GM21381 (cell line): Measurements from ENCODE around the gene SACM1L.
"Not testable (repeated sequence)": the region's sequence is repeated elsewhere in the genome, so short reads cannot be mapped to it uniquely, and the experiment has no call there.

ENCODE experiments used
- ATAC-seq: cut with Tn5 transposase; IDR thresholded peaks from one replicate; pipeline ENCODE4 v1.9.1; 2021; ENCODE audit warnings: mild to moderate bottlenecking, moderate library complexity; ENCODE audit not compliant: unreplicated experiment

The SACM1L gene

GRCh38 chr3:45690336-45691035 lies 1.3 kb downstream of the SACM1L start:
- ATAC-seq = no peak

- no peak for ATAC-seq
These were observed 2.6 kb downstream of the SACM1L start for GRCh38 chr3:45691842-45692241.

GRCh38 chr3:45692866-45693265 lies 3.7 kb downstream of the SACM1L start:
- ATAC-seq = no peak

GRCh38 chr3:45693941-45694521 lies 4.8 kb downstream of the SACM1L start:
- no peak for ATAC-seq

GRCh38 chr3:45695166-45695565 lies 6.0 kb downstream of the SACM1L start:
- not testable (repeated sequence) for ATAC-seq

- ATAC-seq = no peak
These were observed 11.4 kb downstream of the SACM1L start for GRCh38 chr3:45700570-45701073.

GRCh38 chr3:45701172-45701867 lies 12.1 kb downstream of the SACM1L start:
- ATAC-seq = no peak

GRCh38 chr3:45704301-45704943 lies 15.2 kb downstream of the SACM1L start:
- ATAC-seq = no peak

- no peak for ATAC-seq
These were observed 16.9 kb downstream of the SACM1L start for GRCh38 chr3:45705839-45706808.

- ATAC-seq = no peak
These were observed 22.7 kb downstream of the SACM1L start for GRCh38 chr3:45711931-45712330.

GRCh38 chr3:45712434-45713110 lies 23.4 kb downstream of the SACM1L start:
- no peak for ATAC-seq

GRCh38 chr3:45715945-45716344 lies 26.7 kb downstream of the SACM1L start:
- no peak for ATAC-seq

GRCh38 chr3:45716790-45717336 lies 27.7 kb downstream of the SACM1L start:
- ATAC-seq = no peak

- ATAC-seq = no peak
These were observed 30.7 kb downstream of the SACM1L start for GRCh38 chr3:45719655-45720487.

GRCh38 chr3:45724911-45725310 lies 35.7 kb downstream of the SACM1L start:
- no peak for ATAC-seq

- no peak for ATAC-seq
These were observed 40.4 kb downstream of the SACM1L start for GRCh38 chr3:45729614-45730013.

GRCh38 chr3:45730409-45731154 lies 41.4 kb downstream of the SACM1L start:
- no peak for ATAC-seq

- no peak for ATAC-seq
These were observed 47.5 kb downstream of the SACM1L start for GRCh38 chr3:45736707-45737106.
